ENCODE data around the gene ASPSCR1. TPM values are rescaled to one million over a fixed set of nuclear protein-coding genes. Genes with fewer than 3 reads are reported as not detected.

Gene ASPSCR1
- total and polyA plus RNA-seq, 2 of the 8 experiments (the other 6 are each of a cell fraction or from before 2014, with no cell fraction given), result 33.3 to 43.7 TPM

DNA sequence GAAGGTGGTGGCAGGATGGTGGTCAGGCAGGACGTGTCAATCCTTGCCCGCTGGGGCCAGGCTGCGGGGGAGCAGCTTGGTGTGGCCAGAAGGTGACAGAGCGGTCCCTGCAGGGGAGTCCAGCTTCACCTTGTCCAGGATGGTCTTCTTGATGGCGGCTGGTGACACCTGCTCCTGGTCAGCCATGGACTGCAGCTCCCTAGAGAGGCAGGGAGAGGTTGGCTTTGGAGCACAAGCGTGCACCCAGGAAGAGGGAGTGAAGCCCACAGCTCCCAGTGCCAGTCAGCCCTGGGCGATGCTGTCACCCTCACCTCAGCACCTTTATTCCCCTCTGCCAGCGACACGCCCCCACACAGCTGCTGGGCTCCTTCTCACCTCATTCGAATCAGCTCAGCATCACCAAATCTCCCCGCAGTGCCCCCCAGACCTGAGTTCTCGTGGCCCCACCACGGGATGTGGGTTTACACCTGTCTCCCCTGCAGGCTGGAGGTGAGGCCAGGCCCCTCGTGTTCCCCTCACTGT is 44.2 kb upstream of the ASPSCR1 start:
- ChIA-PET POLR2A (ENCODE audit: partially characterized antibody) (interaction anchor here (0.9 to 14.6 kb wide), 13 partner anchors 8 to 126 kb away, joined by 3 to 150 read pairs (median 5); partner anchors contain the start of genes MAFG, NOTUM, PCYT2 and RAC3), CTCF (ENCODE audit: partially characterized antibody) (interaction anchor here (1.1 to 1.4 kb wide), 5 partner anchors 21 to 369 kb away, joined by 3 read pairs; no protein-coding TSS in a partner anchor)
- Histone ChIP-seq H4K91ac (replicated peaks; ENCODE audit: insufficient read length, low read length) (no peak overlapping the region), H3K79me1 (ENCODE audit: low read depth, low read length) (no peaks in the 10 kb centered on the region), H2BK5ac (ENCODE audit: low read depth, low read length) (no peak overlapping the region), H4K20me1 (replicated peaks in 1 of 2; ENCODE audit: control insufficient read depth in 1 of 2, insufficient read depth in 2 of 2, low read length in 2 of 2) (peaks cover 7 to 23% of the 10 kb centered on the region in 2 experiments), H2AK5ac (ENCODE audit: low read depth, low read length) (no peak overlapping the region), H2BK120ac (replicated peaks; ENCODE audit: low read depth, low read length) (no peak overlapping the region), H2BK20ac (ENCODE audit: low read length) (no peak overlapping the region), H3K27me3 (replicated peaks in 1 of 4; ENCODE audit: control insufficient read depth in 3 of 4, extremely low read depth in 1 of 4, insufficient read depth in 3 of 4, low read length in 3 of 4) (peaks cover 0 to 12% (median 11%) of the 10 kb centered on the region in 4 experiments; a peak in 4 of 7 replicates), H3K9me3 (ENCODE audit: insufficient read depth in 2 of 2, low read depth in 1 of 2, low read length in 1 of 2) (no peaks in the 10 kb centered on the region), H2AFZ (ENCODE audit: low read length) (no peak overlapping the region), H3K4me2 (ENCODE audit: insufficient read depth in 1 of 2, low read depth in 2 of 2, low read length in 2 of 2) (no peak overlapping the region), H3K23ac (ENCODE audit: insufficient read length) (no peak overlapping the region), H3K9ac (replicated peaks in 1 of 4; ENCODE audit: extremely low read depth in 1 of 4, low read depth in 3 of 4, low read length in 3 of 4) (no peak overlapping the region), H2BK15ac (ENCODE audit: low read length) (no peak overlapping the region), H4K8ac (ENCODE audit: extremely low read depth, insufficient read depth, low read length) (no peak overlapping the region), H3K27ac (ENCODE audit: low read depth, low read length) (no peak overlapping the region), H3K4ac (replicated peaks; ENCODE audit: insufficient read length, low read depth, low read length) (no peak overlapping the region), H4K5ac (ENCODE audit: insufficient read length, low read depth, low read length) (no peak overlapping the region), H3K23me2 (ENCODE audit: low read depth, low read length) (peaks cover 5% of the 10 kb centered on the region; the same call in 1 of the 2 replicates), H3K36me3 (ENCODE audit: control insufficient read depth in 2 of 4, insufficient read depth in 4 of 4, low read length in 3 of 4) (peaks cover 0 to 25% (median 10%) of the 10 kb centered on the region in 4 experiments; a peak in 5 of 8 replicates), H3K18ac (ENCODE audit: extremely low read depth, low read length) (no peak overlapping the region), H2BK12ac (ENCODE audit: low read depth, low read length) (no peak overlapping the region), H3K56ac (replicated peaks; ENCODE audit: insufficient read length, low read depth, low read length) (no peak overlapping the region), H3K4me3 (ENCODE audit: extremely low read depth in 1 of 4, insufficient read depth in 2 of 4, low read depth in 3 of 4, low read length in 4 of 4) (no peak overlapping the region), H3K79me2 (ENCODE audit: control insufficient read depth in 1 of 2, insufficient read depth in 2 of 2, low read length in 2 of 2) (no peaks in the 10 kb centered on the region; a peak in 1 of 4 replicates), H3K4me1 (replicated peaks in 1 of 4; ENCODE audit: control insufficient read depth in 3 of 4, insufficient read depth in 4 of 4, low read length in 3 of 4) (peaks cover 0 to 13% (median 5%) of the 10 kb centered on the region in 4 experiments; a peak in 5 of 7 replicates), H3K14ac (ENCODE audit: insufficient read length) (no peak overlapping the region)
- FAIRE-seq (no peak), DNase-seq (ENCODE audit: low read depth in 1 of 2, low spot score in 2 of 2) (no peak)
- TF ChIP-seq POLR2AphosphoS5 (IDR thresholded peaks at IDR 0.05; ENCODE audit: low read depth, low read length) (0 out of 2 replicates have a peak, but pooled peaks have one; percentile 41), JUN (IDR thresholded peaks at IDR 0.05; ENCODE audit: low read depth, low read length) (no peak), EGR1 (IDR thresholded peaks at IDR 0.05; ENCODE audit: borderline replicate concordance, low read depth, low read length) (no peak), RAD21 (IDR thresholded peaks at IDR 0.05 in 1 of 2, conservative IDR thresholded peaks at IDR 0.05 in 1 of 2; ENCODE audit: low read depth in 2 of 2, low read length in 2 of 2) (no peak), POLR2A (IDR thresholded peaks at IDR 0.05; ENCODE audit: control extremely low read depth in 1 of 2, low read depth in 2 of 2, low read length in 2 of 2) (peak in 1 of 2 experiments; percentile 25; a peak in 1 of 3 replicates), TAF1 (IDR thresholded peaks at IDR 0.05; ENCODE audit: low read depth, low read length) (no peak), CEBPB (IDR thresholded peaks at IDR 0.05; ENCODE audit: low read depth, low read length) (no peak)
- WGBS, 2 experiments (ENCODE audit: extremely low coverage in 1 of 2, insufficient coverage in 1 of 2, insufficient read length in 1 of 2, insufficient replicate concordance in 2 of 2, low coverage in 1 of 2, low lambda C conversion rate in 2 of 2, missing lambda C conversion rate in 1 of 2), result 92% methylated on average over 14 of the region's 14 CpGs; no CpG with 5 or more reads in 1 of the 2 experiments
